ENCODE results near the gene TRAPPC12.

The TRAPPC12 gene

DNA sequence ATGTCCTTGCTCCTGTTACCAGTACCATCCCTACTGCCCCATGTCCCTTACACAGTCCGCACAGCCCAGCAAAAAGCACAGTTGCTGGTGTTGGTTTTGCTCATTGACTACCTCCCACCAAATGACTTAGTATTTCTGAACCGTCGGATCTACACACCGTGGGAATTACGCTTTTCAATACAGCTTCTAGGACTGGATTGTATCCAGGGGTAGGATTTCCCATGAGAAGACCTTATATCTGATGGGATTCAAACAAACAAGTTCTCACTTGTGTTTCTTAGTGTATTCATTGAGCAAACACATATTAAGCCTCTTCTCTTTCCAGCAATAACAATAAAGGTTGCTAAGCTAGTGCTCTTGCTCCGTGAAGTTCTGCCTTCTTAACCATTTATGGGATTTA, 25.8 kb downstream of the TRAPPC12 start:
- H3K27me3 ChIP-seq (ENCODE audit: control insufficient read depth in 1 of 2, insufficient read depth in 2 of 2, low read length in 2 of 2): no peaks in the 10 kb centered on the region
- H3K27ac ChIP-seq (ENCODE audit: low read depth, low read length): no peak overlapping the region
- H3K36me3 ChIP-seq (ENCODE audit: control insufficient read depth in 1 of 2, insufficient read depth in 2 of 2, low read length in 2 of 2): peaks cover 15 to 37% of the 10 kb centered on the region in 2 donors
- no peaks in the 10 kb centered on the region for H3K4me1 ChIP-seq (ENCODE audit: control insufficient read depth in 1 of 2, insufficient read depth in 2 of 2, low read length in 2 of 2)
- H3K9ac ChIP-seq (ENCODE audit: low read depth in 1 of 2, low read length in 2 of 2): no peak overlapping the region
- no peaks in the 10 kb centered on the region for H3K9me3 ChIP-seq (ENCODE audit: control insufficient read depth in 1 of 2, low read length in 2 of 2)
- no peak overlapping the region for H3K4me3 ChIP-seq (ENCODE audit: low read depth in 1 of 2, low read length in 2 of 2)

DNA sequence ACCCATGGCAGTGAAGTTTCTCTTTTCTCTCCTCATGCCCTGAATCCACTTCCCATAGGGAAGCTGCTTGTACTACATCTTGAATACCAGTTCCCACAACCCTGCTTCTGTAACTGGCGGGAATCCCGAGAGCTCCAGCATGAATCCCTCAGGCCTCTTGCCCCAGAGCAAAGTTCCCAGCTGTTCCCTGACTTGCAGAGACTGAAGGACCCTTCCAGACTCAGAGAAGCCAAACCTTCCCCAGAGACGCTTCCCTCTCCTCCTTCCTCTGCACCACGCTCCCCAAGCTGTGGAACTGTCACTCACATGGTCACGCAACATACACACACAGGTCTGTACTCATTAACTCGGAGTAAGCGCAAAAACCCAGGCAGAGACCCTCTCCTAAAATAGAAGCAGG, 26.4 kb downstream of the TRAPPC12 start:
- H3K27me3 ChIP-seq (ENCODE audit: control insufficient read depth in 1 of 2, insufficient read depth in 2 of 2, low read length in 2 of 2): no peaks in the 10 kb centered on the region
- H3K4me3 ChIP-seq (ENCODE audit: low read depth in 1 of 2, low read length in 2 of 2): no peak overlapping the region
- H3K9ac ChIP-seq (ENCODE audit: low read depth in 1 of 2, low read length in 2 of 2): no peak overlapping the region
- H3K4me1 ChIP-seq (ENCODE audit: control insufficient read depth in 1 of 2, insufficient read depth in 2 of 2, low read length in 2 of 2): no peaks in the 10 kb centered on the region
- peaks cover 15 to 31% of the 10 kb centered on the region in 2 donors for H3K36me3 ChIP-seq (ENCODE audit: control insufficient read depth in 1 of 2, insufficient read depth in 2 of 2, low read length in 2 of 2)
- H3K27ac ChIP-seq (ENCODE audit: low read depth, low read length): no peak overlapping the region
- H3K9me3 ChIP-seq (ENCODE audit: control insufficient read depth in 1 of 2, low read length in 2 of 2): no peaks in the 10 kb centered on the region

DNA sequence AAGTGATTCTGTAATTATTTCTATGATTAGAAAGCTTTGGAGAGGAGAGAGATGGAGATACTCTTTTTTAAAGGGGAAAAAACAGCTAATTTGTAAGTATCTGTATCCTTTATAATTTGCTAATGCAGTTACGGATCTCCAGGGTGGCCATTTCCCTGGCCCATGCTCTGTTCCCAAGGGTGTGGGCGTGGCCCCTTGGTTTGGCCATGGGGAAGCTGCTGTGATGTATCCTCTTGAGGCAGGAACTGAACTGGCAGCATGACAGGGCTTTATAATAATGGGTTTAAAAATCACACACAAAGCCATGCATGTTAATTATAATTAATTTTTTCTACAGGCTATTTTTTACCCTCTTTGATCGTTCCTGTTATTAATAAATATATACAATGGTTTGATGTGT, 27.0 kb downstream of the TRAPPC12 start:
- Histone ChIP-seq H3K27ac (ENCODE audit: low read depth, low read length) (no peak overlapping the region), H3K36me3 (ENCODE audit: control insufficient read depth in 1 of 2, insufficient read depth in 2 of 2, low read length in 2 of 2) (peaks cover 15 to 31% of the 10 kb centered on the region in 2 donors), H3K4me3 (ENCODE audit: low read depth in 1 of 2, low read length in 2 of 2) (no peak overlapping the region), H3K9ac (ENCODE audit: low read depth in 1 of 2, low read length in 2 of 2) (no peak overlapping the region), H3K4me1 (ENCODE audit: control insufficient read depth in 1 of 2, insufficient read depth in 2 of 2, low read length in 2 of 2) (no peaks in the 10 kb centered on the region), H3K27me3 (ENCODE audit: control insufficient read depth in 1 of 2, insufficient read depth in 2 of 2, low read length in 2 of 2) (no peaks in the 10 kb centered on the region), H3K9me3 (ENCODE audit: control insufficient read depth in 1 of 2, low read length in 2 of 2) (no peaks in the 10 kb centered on the region)

DNA sequence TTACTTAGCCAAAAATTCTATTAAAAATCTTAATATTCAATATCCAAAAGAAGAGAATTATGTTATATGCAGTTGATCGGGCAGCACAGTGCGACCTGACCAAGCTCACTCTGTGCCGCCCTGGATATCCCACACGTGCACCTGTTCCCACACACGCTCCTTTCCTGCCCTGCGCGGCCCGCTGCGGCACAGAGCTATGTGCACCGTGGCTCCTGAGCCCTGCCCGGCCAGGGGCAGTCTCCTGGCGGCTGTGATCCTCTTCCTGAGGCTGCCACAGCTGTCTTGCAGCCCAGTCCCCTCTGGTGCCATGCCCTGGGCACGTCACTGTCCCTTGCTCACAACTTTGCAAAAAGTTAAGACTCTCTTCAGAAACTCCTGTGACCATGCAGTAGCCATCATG, 29.3 kb downstream of the TRAPPC12 start:
- H3K36me3 ChIP-seq (ENCODE audit: control insufficient read depth in 1 of 2, insufficient read depth in 2 of 2, low read length in 2 of 2): peaks cover 6 to 20% of the 10 kb centered on the region in 2 donors
- H3K4me3 ChIP-seq (ENCODE audit: low read depth in 1 of 2, low read length in 2 of 2): no peak overlapping the region
- H3K27ac ChIP-seq (ENCODE audit: low read depth, low read length): no peak overlapping the region
- H3K4me1 ChIP-seq (ENCODE audit: control insufficient read depth in 1 of 2, insufficient read depth in 2 of 2, low read length in 2 of 2): no peaks in the 10 kb centered on the region
- H3K9me3 ChIP-seq (ENCODE audit: control insufficient read depth in 1 of 2, low read length in 2 of 2): no peaks in the 10 kb centered on the region
- no peak overlapping the region for H3K9ac ChIP-seq (ENCODE audit: low read depth in 1 of 2, low read length in 2 of 2)
- H3K27me3 ChIP-seq (ENCODE audit: control insufficient read depth in 1 of 2, insufficient read depth in 2 of 2, low read length in 2 of 2): no peaks in the 10 kb centered on the region

DNA sequence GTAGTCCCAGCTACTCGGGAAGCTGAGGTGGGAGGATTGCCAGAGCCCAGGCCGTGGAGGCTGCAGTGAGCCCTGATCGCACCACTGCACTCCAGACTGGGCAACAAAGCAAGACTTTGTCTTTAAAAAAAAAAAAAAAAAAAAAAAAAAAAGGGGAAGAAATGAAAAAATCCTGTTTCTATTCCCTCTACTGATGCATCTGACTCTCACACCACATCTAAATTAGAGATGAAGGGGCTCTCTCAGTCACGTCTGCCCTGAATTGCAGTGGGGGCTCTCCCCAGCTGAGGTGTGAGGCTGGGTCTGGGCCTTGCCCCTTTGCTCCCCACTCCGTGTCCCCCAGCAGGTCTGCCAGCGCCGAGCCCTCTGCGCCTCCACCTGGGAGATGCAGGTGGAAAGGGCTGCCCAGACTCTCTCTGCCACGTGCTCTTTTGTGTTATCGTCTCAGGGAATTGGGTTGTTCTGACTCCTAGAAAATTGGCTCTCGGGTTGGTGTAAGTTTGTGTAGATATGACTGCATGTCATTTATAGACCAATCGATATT, 30.2 kb downstream of the TRAPPC12 start:
- no peak overlapping the region for H3K27ac ChIP-seq (ENCODE audit: low read depth, low read length)
- H3K9ac ChIP-seq (ENCODE audit: low read depth in 1 of 2, low read length in 2 of 2): no peak overlapping the region
- H3K4me1 ChIP-seq (ENCODE audit: control insufficient read depth in 1 of 2, insufficient read depth in 2 of 2, low read length in 2 of 2): no peaks in the 10 kb centered on the region
- no peak overlapping the region for H3K4me3 ChIP-seq (ENCODE audit: low read depth in 1 of 2, low read length in 2 of 2)
- no peaks in the 10 kb centered on the region for H3K9me3 ChIP-seq (ENCODE audit: control insufficient read depth in 1 of 2, low read length in 2 of 2)
- H3K27me3 ChIP-seq (ENCODE audit: control insufficient read depth in 1 of 2, insufficient read depth in 2 of 2, low read length in 2 of 2): no peaks in the 10 kb centered on the region
- H3K36me3 ChIP-seq (ENCODE audit: control insufficient read depth in 1 of 2, insufficient read depth in 2 of 2, low read length in 2 of 2): peaks cover 6 to 24% of the 10 kb centered on the region in 2 donors

DNA sequence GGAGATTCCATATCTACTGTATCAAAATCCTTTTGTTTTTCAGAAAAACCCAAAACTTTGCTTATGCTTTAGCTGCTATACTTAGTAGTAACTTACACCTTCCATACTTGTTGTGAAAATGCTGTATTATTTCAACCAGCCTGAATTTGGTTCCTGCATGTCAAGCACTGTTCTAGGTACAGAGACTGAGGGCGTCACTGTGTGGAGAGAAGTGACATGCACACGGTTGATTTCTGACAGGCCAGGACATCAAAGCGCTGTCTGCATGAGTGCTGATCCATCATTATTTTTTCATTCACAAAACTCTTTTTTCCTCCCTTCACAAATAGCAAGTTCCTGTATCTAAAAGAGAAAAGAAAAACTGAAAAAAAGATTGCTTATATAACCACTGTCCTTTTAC, 31.6 kb downstream of the TRAPPC12 start:
- H3K9me3 ChIP-seq (ENCODE audit: control insufficient read depth in 1 of 2, low read length in 2 of 2): no peaks in the 10 kb centered on the region
- H3K4me3 ChIP-seq (ENCODE audit: low read depth in 1 of 2, low read length in 2 of 2): no peak overlapping the region
- H3K27me3 ChIP-seq (ENCODE audit: control insufficient read depth in 1 of 2, insufficient read depth in 2 of 2, low read length in 2 of 2): no peaks in the 10 kb centered on the region
- no peak overlapping the region for H3K27ac ChIP-seq (ENCODE audit: low read depth, low read length)
- peaks cover 8 to 26% of the 10 kb centered on the region in 2 donors for H3K36me3 ChIP-seq (ENCODE audit: control insufficient read depth in 1 of 2, insufficient read depth in 2 of 2, low read length in 2 of 2)
- no peak overlapping the region for H3K9ac ChIP-seq (ENCODE audit: low read depth in 1 of 2, low read length in 2 of 2)
- no peaks in the 10 kb centered on the region for H3K4me1 ChIP-seq (ENCODE audit: control insufficient read depth in 1 of 2, insufficient read depth in 2 of 2, low read length in 2 of 2)

DNA sequence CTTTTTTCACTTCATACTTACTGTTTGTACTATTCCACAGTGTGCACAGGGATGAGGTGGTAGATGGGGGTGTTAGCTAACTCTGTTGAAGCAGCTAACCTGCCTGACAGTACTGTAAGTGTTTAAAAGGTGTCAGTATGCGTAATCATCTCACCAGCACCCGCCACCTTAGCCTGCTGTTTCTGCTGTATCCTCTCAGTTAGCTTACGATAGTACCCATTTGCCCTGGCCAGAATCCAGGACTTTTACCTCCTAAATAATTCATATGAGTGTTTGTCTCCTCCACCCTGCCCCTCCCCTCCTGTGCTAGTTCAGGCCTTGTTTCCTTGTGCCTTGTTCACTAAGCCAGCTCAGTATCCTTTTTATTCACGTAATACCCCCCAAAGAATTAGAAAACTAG, 34.2 kb downstream of the TRAPPC12 start:
- Histone ChIP-seq H3K9ac (ENCODE audit: low read depth in 1 of 2, low read length in 2 of 2) (no peak overlapping the region), H3K9me3 (ENCODE audit: control insufficient read depth in 1 of 2, low read length in 2 of 2) (no peaks in the 10 kb centered on the region), H3K4me1 (ENCODE audit: control insufficient read depth in 1 of 2, insufficient read depth in 2 of 2, low read length in 2 of 2) (no peaks in the 10 kb centered on the region), H3K36me3 (ENCODE audit: control insufficient read depth in 1 of 2, insufficient read depth in 2 of 2, low read length in 2 of 2) (peaks cover 8 to 21% of the 10 kb centered on the region in 2 donors), H3K27ac (ENCODE audit: low read depth, low read length) (no peak overlapping the region), H3K27me3 (ENCODE audit: control insufficient read depth in 1 of 2, insufficient read depth in 2 of 2, low read length in 2 of 2) (no peaks in the 10 kb centered on the region), H3K4me3 (ENCODE audit: low read depth in 1 of 2, low read length in 2 of 2) (no peak overlapping the region)

DNA sequence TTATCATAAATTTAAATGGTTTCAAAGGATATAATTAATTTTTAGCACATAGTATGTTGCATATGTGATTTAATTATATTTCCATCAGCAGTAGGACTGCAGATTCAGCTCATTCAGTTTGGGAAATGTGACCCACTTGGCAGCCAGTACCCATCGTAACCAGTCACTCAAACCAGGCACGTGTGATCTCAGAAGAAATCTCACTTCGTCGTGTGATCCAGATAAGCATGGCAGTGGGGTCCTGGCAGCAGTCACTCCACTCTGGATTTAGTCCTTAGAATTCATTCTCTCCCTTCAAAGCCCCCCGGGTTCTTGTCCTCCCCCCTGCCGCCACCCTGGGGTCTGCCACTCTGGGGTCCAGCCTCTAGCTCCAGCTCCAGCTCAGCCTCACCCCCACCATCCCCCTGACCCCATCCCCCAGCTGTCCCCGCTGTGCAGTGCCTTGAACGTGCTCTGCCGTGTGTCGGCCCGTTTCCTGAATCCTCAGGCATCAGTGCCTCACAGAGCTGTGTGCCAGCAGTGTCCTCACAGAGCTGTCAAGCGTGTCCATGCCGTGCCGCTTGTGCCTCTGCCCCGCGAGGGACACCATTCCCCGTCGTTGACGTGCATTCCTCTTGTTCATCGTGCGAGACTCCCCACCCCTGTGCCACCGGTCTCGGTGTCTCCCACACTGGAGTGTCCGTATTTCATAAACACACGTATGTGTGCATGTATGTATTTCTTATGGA, 34.8 kb downstream of the TRAPPC12 start:
- no peaks in the 10 kb centered on the region for H3K4me1 ChIP-seq (ENCODE audit: control insufficient read depth in 1 of 2, insufficient read depth in 2 of 2, low read length in 2 of 2)
- no peak overlapping the region for H3K9ac ChIP-seq (ENCODE audit: low read depth in 1 of 2, low read length in 2 of 2)
- H3K27ac ChIP-seq (ENCODE audit: low read depth, low read length): no peak overlapping the region
- no peaks in the 10 kb centered on the region for H3K9me3 ChIP-seq (ENCODE audit: control insufficient read depth in 1 of 2, low read length in 2 of 2)
- H3K27me3 ChIP-seq (ENCODE audit: control insufficient read depth in 1 of 2, insufficient read depth in 2 of 2, low read length in 2 of 2): no peaks in the 10 kb centered on the region
- no peak overlapping the region for H3K4me3 ChIP-seq (ENCODE audit: low read depth in 1 of 2, low read length in 2 of 2)
- H3K36me3 ChIP-seq (ENCODE audit: control insufficient read depth in 1 of 2, insufficient read depth in 2 of 2, low read length in 2 of 2): peaks cover 8 to 26% of the 10 kb centered on the region in 2 donors

DNA sequence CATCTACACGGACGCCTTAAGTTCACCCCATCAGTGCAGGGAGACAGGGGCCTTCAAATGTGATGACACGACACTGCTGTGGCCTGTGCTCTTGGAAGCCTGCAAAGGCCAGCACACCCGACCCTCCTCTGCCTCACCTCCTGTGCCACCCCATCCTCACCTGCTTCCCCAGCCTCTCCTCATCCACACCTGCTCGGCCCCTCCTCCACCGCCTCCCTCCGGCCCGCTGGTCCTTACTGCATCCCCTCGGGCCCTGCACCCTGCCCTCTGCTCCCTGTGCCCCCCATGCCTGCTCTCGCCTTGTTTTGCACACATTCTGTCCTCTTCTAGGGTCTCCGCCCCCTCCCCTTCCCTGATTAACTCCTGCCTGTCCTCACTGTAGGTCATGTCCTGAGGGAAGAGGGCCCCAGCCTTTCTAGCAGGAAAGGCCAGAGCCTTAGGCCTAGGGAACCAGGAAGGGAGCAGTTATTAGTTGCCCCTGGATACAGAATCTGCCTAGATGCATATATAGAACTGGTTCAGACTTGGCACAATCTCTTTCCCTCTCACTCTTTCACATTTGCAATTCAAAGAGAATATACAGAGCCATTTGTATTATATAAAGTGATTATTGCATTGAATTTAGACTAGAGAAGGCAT, 39.4 kb downstream of the TRAPPC12 start:
- Histone ChIP-seq H3K27ac (ENCODE audit: low read depth, low read length) (no peak overlapping the region), H3K4me3 (ENCODE audit: low read depth in 1 of 2, low read length in 2 of 2) (no peak overlapping the region), H3K27me3 (ENCODE audit: control insufficient read depth in 1 of 2, insufficient read depth in 2 of 2, low read length in 2 of 2) (no peaks in the 10 kb centered on the region), H3K4me1 (ENCODE audit: control insufficient read depth in 1 of 2, insufficient read depth in 2 of 2, low read length in 2 of 2) (no peaks in the 10 kb centered on the region), H3K9me3 (ENCODE audit: control insufficient read depth in 1 of 2, low read length in 2 of 2) (no peaks in the 10 kb centered on the region), H3K36me3 (ENCODE audit: control insufficient read depth in 1 of 2, insufficient read depth in 2 of 2, low read length in 2 of 2) (peaks cover 24 to 62% of the 10 kb centered on the region in 2 donors), H3K9ac (ENCODE audit: low read depth in 1 of 2, low read length in 2 of 2) (no peak overlapping the region)

DNA sequence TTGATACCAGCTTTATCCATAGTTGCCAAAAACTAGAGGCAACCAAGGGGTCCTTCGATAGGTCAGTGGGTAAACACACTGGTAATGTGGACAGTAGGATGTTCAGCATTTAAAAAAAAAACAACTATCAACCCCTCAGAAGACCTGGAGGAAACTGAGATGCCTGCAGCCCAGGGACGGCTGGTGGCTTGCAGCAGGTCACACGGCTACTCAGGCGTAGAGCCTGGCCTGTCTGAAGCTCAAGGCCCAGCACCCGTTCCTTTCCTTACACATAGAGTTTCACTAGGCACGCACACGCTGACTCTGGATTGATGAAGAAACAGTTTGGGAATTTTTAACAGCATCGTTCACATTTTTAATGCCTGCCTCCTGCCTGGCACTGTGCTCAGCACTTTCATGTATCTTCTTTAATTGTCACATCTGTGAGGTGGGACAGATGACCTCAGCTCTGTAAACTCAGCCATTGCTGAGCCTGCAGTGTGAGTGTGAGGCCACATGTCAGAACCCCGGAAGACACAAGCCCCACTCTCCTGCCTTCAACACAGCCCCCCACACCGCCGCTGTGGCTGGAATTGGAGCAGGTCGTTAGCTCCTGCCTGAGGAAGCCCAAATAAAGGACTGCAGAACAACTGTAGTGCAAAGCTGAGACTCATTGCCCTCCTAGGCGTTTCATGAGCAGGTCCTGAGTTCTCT, 40.7 kb downstream of the TRAPPC12 start:
- Histone ChIP-seq H3K9me3 (ENCODE audit: control insufficient read depth in 1 of 2, low read length in 2 of 2) (no peaks in the 10 kb centered on the region), H3K4me1 (ENCODE audit: control insufficient read depth in 1 of 2, insufficient read depth in 2 of 2, low read length in 2 of 2) (peaks cover 0 to 8% of the 10 kb centered on the region in 2 donors), H3K4me3 (ENCODE audit: low read depth in 1 of 2, low read length in 2 of 2) (no peak overlapping the region), H3K27ac (ENCODE audit: low read depth, low read length) (no peak overlapping the region), H3K27me3 (ENCODE audit: control insufficient read depth in 1 of 2, insufficient read depth in 2 of 2, low read length in 2 of 2) (no peaks in the 10 kb centered on the region), H3K9ac (ENCODE audit: low read depth in 1 of 2, low read length in 2 of 2) (no peak overlapping the region), H3K36me3 (ENCODE audit: control insufficient read depth in 1 of 2, insufficient read depth in 2 of 2, low read length in 2 of 2) (peaks cover 20 to 63% of the 10 kb centered on the region in 2 donors)
